ENCODE data around the gene BTG3.

The BTG3 gene

DNA sequence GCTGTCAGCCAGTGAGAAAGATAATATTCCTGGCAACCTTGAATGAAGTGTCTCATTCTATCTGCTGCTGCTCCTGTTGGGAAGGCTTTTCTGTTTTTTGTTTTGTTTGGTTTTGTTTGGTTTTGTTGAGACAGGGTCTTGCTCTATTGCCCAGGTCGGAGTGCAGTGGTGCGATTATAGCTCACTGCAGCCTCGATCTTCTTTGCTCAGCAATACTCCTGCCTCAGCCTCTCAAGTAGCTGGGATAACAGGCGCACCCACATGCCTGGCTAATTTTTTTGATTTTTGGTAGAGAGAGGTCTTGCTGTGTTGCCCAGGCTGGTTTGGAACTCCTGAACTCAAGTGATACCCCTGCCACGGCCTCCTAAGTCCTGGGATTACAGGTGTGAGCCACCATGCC lies 37.6 kb downstream of the BTG3 start:
- Mint-ChIP-seq H3K27me3 (peaks cover 4% of the 10 kb centered on the region), H3K36me3 (no peaks in the 10 kb centered on the region), H3K4me3 (no peak overlapping the region), H3K27ac (no peak overlapping the region), H3K4me1 (ENCODE audit: low read depth) (no peaks in the 10 kb centered on the region), H3K9me3 (ENCODE audit: low read depth) (no peaks in the 10 kb centered on the region)

DNA sequence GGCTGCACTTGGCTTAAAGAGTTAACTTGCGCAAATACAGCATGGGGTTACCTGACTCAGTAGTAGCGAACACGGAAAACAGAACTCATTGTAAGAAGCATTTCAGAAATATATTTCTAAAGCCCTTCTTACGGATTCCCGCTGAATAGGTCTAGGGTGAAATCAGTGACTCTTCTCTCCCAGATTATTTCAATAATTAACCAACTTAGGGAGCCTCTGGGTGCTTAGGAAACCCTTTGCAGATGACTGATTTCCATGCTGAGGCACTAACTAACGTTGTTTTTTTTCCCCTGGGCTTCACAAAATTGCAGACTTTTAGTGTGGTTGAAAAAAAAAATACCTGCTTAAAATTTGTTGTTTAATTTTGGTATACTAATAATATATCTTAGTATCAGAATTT lies 40.3 kb downstream of the BTG3 start:
- Mint-ChIP-seq H3K4me1 (ENCODE audit: low read depth) (no peaks in the 10 kb centered on the region), H3K36me3 (no peaks in the 10 kb centered on the region), H3K27ac (no peak overlapping the region), H3K9me3 (ENCODE audit: low read depth) (no peaks in the 10 kb centered on the region), H3K4me3 (no peak overlapping the region), H3K27me3 (peaks cover 4% of the 10 kb centered on the region)

DNA sequence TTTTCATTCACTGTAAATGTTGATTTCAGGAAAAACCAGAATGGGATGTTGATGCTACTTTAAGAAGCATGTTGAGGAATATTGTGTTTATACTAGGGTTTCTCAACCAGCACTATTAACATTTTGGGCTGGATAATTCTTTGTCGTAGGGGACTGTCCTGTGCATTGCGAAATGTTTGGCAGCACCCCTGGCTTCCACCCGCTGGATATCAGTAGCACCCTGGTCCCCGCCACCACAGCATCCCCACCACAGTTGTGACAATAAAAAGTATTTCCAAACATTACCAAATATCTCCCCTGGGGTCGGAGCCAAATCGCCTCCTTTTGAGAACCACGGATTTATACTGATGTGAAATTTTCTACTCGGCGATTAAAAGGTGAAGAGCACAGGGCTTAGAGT lies 41.9 kb downstream of the BTG3 start:
- Mint-ChIP-seq H3K4me3 (no peak overlapping the region), H3K9me3 (ENCODE audit: low read depth) (no peaks in the 10 kb centered on the region), H3K4me1 (ENCODE audit: low read depth) (no peaks in the 10 kb centered on the region), H3K27ac (no peak overlapping the region), H3K27me3 (peaks cover 4% of the 10 kb centered on the region), H3K36me3 (no peaks in the 10 kb centered on the region)

DNA sequence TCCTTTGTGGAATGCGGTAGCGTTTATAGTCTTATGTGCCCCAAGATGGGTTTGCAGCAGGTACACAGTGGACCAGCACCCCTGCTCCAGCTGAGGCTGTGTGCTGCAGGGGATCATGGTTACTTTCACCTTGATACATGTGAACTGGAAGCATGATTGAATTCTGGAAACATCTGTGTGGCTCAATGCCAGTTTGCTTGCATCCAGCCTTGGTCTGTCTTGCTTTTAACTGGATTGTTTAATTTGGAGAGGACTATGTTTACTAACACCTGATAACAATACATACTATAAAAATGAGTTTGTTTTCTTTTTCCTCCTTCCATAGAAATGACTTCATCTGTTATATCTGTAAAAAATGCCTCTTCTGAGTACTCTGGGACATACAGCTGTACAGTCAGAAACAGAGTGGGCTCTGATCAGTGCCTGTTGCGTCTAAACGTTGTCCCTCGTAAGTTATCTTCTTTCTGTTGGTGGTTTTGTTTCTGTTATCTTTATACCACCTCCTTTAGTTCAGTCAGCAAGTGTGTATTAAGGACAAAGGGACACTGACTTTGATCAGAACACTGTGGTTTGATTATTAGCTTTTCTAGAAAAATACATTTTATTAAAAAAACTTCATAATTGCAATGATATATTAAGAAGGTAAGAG lies 52.2 kb downstream of the BTG3 start:
- no peaks in the 10 kb centered on the region for H3K9me3 Mint-ChIP-seq (ENCODE audit: low read depth)
- no peak overlapping the region for H3K4me3 Mint-ChIP-seq
- no peaks in the 10 kb centered on the region for H3K4me1 Mint-ChIP-seq (ENCODE audit: low read depth)
- no peak overlapping the region for H3K27ac Mint-ChIP-seq
- H3K36me3 Mint-ChIP-seq: peaks cover 2% of the 10 kb centered on the region
- no peaks in the 10 kb centered on the region for H3K27me3 Mint-ChIP-seq

DNA sequence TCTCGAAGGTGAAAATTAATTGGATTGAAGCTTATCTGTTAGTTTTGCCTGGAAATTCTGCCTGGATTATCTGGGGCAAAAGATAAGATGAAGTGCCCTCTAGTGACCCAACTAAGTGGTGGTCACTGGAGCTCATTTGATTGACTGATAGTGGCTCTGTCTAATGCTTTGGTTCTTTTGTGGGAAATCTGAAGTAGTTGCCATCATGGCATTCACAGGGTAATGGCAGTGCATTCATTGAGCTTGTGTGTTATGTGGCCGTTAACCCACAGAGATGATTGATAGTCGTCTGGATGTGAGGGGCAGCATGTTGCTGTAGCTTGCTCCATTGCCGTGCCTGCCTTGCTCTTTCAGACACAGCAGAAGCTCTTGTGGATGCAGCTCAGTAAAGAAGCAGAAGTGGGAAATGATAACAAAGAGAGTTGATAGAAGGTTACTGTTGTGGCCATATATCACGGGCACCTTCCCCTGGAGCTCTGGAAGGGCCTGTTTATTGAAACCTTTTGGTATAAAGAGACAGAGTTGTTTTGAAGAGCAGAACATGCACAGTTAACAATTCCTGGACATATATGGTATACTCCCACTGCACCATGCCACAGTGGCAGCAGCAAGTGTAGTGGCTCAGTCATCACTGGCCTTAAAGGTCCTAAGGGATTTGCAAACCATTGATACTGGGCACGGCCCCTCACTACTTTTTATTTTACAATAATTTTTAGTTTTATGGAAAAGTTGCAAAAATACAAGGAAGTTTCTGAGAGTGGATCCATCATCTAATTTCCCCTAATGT lies 57.8 kb downstream of the BTG3 start:
- Mint-ChIP-seq H3K9me3 (ENCODE audit: low read depth) (no peaks in the 10 kb centered on the region), H3K27me3 (no peaks in the 10 kb centered on the region), H3K27ac (no peak overlapping the region), H3K4me1 (ENCODE audit: low read depth) (no peaks in the 10 kb centered on the region), H3K4me3 (no peak overlapping the region), H3K36me3 (no peaks in the 10 kb centered on the region)

DNA sequence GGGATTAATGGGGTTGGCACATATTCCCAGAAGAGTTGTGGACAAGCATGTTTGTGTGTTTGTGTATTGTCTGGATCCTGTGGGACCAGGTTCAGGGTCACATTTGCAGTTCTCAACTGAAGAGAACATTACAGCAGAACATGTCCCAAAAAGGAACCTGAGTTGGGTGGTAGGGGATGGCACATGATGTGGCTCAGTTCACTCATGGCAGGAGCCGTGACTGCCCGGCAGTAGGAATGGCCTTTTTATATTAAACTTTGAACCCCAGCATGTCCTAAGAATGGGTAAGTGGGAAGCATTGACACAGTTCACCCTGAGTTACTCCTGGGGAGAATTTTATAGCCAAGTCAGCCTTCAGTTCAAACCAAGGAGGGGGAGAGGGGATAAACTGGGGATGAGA lies 58.6 kb downstream of the BTG3 start:
- no peak overlapping the region for H3K4me3 Mint-ChIP-seq
- no peak overlapping the region for H3K27ac Mint-ChIP-seq
- no peaks in the 10 kb centered on the region for H3K9me3 Mint-ChIP-seq (ENCODE audit: low read depth)
- no peaks in the 10 kb centered on the region for H3K36me3 Mint-ChIP-seq
- H3K27me3 Mint-ChIP-seq: no peaks in the 10 kb centered on the region
- H3K4me1 Mint-ChIP-seq (ENCODE audit: low read depth): no peaks in the 10 kb centered on the region

DNA sequence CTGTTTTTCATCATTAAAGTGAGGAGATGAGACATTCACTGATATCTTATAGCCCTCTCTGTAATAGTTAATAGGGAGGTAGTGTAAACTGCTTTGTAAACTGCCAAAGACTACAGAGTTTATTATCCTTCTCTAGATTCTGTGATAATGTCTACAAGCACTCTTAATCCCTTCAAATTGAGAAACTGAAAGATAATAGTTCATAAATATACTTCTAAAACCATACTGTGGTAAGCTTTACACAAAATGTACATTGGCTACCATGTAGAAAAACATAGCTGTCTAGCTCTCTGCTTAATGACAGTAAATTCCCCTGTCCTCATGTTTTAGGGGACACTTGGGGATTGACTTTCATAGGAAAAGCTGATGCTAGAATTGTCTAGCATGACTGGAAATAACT lies 60.3 kb downstream of the BTG3 start:
- H3K4me1 Mint-ChIP-seq (ENCODE audit: low read depth): no peaks in the 10 kb centered on the region
- peaks cover 5% of the 10 kb centered on the region for H3K36me3 Mint-ChIP-seq
- H3K4me3 Mint-ChIP-seq: no peak overlapping the region
- H3K27me3 Mint-ChIP-seq: no peaks in the 10 kb centered on the region
- H3K9me3 Mint-ChIP-seq (ENCODE audit: low read depth): no peaks in the 10 kb centered on the region
- no peak overlapping the region for H3K27ac Mint-ChIP-seq

DNA sequence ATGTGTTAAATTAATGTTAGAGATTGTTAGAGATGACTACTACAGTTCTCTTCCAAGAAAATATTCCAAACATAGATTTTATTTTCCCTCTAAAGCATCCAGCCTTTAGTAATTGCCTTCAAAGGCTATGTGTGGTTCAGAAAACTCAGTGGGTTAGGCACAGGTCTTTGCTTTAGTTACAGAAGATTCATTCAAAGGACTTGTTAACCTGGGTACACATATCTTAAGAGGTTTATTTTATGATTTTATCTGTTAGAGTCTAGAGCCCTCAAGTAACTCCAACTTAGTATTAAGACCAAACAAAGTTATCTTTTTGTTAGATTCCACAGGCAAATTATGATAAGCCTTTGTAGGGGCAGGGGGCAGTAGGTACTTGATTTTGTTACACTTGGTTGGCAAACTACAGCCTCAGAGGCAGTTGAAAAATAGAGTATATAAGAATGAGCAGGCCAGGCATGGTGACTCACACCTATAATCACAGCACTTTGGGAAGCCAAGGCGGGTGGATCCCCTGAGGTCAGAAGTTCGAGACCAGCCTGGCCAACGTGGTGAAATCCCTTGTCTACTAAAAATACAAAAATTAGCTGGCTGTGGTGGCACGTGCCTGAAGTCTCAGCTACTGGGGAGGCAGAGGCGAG lies 61.9 kb downstream of the BTG3 start:
- H3K9me3 Mint-ChIP-seq (ENCODE audit: low read depth): no peaks in the 10 kb centered on the region
- no peak overlapping the region for H3K4me3 Mint-ChIP-seq
- H3K36me3 Mint-ChIP-seq: peaks cover 8% of the 10 kb centered on the region
- no peaks in the 10 kb centered on the region for H3K4me1 Mint-ChIP-seq (ENCODE audit: low read depth)
- H3K27me3 Mint-ChIP-seq: no peaks in the 10 kb centered on the region
- no peak overlapping the region for H3K27ac Mint-ChIP-seq

DNA sequence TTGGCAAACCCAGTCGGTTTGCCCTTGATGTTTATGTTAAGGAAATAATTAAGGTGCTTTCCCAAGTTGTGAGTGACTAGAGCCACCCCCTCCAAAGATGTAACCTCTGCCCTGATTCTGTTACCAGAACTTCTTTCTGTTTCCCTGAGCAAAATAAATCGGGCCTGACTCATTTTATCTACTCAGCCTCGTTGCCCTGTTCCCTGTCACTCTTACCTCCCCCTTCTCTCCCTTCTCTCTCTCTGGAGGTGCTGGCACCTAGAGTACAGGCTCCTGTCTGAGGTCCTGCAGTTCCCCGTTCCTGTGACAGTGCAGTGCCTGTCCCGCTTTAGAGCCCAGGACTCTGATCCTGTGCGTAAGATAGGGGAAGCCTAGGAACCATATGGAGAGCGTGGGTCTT lies 64.4 kb downstream of the BTG3 start:
- H3K4me1 Mint-ChIP-seq (ENCODE audit: low read depth): no peaks in the 10 kb centered on the region
- H3K9me3 Mint-ChIP-seq (ENCODE audit: low read depth): no peaks in the 10 kb centered on the region
- no peak overlapping the region for H3K4me3 Mint-ChIP-seq
- H3K27me3 Mint-ChIP-seq: no peaks in the 10 kb centered on the region
- no peak overlapping the region for H3K27ac Mint-ChIP-seq
- peaks cover 8% of the 10 kb centered on the region for H3K36me3 Mint-ChIP-seq

DNA sequence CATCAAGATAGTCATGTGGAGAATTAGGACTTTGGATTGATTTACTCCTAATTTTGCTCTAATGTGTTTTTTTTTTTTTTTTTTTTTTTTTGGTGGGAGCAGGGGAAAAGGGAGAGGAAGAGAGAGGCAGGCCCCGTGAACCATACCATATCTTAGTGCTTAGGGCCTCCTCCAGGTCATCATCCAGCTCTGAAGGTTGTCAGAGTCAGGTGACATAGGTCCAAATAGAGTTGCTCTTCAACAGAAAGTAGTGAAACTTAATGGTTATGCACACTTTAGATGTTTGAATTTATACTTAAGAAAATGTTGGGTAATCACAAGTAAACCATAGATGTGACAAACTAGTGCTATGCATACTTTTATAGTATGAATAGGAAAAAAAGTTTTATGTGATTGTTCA lies 67.7 kb downstream of the BTG3 start:
- Mint-ChIP-seq H3K4me3 (no peak overlapping the region), H3K27ac (no peak overlapping the region), H3K9me3 (ENCODE audit: low read depth) (no peaks in the 10 kb centered on the region), H3K36me3 (peaks cover 8% of the 10 kb centered on the region), H3K27me3 (no peaks in the 10 kb centered on the region), H3K4me1 (ENCODE audit: low read depth) (no peaks in the 10 kb centered on the region)
